ENCODE results near the gene CYFIP1.

CYFIP1 gene

DNA sequence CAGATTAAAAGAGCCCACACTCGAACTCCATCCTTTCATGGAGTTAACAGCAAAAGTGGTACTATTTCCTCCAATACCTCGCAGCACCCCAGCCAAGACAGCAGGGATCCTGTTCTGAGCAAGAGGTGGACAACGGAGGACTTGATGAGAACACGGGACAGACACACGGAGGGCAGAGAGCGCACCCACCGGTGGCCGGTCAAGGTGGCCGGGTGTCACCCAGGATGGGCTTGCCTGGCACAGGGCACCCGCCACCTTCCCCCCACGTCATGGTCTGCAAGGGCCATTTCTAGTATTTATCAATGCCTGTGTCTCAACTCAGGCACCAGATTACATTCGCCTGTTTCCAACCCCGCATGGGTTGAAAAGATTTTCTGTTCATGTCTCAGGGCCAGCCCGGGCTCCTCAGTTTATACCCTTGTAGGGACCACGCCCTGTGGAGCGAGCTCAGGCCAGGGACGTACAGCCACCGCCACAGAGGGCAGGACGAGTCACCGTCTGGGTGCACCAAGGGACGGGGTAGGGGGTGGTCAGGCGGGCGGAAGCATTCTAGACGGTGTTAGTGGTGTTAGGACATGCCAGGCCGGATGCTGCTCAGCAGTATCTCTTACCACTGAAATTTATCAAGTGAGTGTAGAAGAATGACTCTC, 64.2 kb downstream of the CYFIP1 start:
- DNase-seq: no peak

DNA sequence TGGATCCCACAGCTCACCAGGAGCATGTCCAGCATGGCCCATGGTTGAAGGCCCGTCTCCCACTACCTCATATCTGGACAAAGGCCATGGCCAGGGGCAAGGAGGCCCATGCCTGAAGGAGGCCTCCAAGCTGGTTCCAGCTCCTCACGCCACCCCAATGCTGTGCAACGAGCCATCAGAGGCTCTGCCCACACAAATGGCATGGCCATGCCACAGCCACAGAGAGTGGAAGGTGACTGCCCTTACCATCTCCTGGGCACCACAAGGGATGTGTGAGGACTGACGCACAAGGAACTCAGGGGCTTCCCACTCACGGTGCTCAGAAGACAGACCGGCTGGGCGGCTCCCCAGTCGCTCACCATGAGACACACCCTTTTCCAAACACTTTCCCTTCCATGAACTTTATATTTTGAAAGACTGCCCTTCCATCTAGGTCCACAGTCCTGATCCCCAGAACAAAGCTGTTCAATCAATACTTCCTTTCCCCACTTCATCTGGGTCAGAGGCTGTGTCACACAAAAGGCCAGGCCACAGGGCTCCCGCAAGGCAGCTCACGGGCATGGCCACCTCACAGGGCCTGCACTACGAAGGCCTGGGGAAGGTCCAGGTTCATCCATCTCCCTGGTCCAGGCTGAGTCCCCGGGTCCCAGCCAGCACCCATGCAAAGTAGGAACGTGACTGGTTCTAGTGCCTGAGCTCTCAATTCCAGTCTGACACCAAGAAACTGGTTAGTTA, 66.4 kb downstream of the CYFIP1 start:
- no peak for DNase-seq

DNA sequence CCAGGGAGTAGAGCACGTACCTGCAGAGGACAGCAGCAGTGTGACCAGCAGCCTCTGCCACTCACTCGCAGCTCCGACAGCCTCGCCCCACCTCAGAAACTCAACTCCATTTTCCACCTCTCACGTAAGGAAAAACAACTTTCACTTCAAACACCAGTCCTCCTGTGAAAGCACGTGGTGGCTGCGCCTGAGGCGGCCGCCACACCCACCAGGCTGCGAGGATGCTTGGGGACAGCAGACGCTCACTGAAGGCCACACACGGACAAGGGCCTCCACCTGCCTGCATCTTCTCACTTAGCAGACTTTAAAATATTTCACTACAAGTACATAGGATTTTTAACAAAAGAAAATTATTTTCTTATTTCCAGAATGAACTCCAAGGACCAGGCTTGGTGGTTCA, 67.9 kb downstream of the CYFIP1 start:
- no peak for DNase-seq

DNA sequence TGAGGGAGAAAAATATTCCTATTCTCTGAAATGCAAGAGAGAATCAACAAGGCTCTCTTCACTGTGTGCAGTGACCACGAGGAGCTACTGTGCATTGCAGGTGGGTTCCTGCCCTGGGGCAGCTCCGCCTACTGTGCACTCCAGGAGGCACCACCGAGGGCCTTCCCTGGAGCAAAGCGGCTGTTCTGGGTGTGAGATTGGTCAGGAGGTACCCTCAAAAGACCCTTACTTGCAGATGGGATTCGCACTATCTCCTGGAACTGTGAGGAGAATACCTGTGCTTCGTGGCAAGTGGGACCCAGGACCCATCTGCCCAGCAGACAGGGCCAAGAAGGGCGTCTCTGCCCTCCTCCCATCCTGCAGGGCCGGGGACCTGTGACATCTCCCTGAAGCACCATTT, 68.9 kb downstream of the CYFIP1 start:
- DNase-seq: no peak

DNA sequence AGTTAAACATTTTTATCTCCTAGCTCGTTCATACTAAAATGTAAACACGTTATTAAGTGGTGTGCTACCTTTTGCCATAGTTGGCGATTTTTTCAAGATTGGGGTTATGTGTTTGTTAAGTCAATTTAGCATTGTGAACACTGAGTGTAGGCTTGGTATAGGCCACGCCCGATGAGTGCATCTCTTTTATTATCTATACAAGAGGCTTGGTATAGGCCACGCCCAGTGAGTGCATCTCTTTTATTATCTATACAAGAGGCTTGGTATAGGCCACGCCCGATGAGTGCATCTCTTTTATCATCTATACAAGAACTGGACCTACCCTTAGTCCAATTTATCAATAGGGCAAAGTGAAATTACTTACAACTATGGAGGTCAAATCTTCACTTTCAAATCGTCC, 71.3 kb downstream of the CYFIP1 start:
- no peak for DNase-seq

DNA sequence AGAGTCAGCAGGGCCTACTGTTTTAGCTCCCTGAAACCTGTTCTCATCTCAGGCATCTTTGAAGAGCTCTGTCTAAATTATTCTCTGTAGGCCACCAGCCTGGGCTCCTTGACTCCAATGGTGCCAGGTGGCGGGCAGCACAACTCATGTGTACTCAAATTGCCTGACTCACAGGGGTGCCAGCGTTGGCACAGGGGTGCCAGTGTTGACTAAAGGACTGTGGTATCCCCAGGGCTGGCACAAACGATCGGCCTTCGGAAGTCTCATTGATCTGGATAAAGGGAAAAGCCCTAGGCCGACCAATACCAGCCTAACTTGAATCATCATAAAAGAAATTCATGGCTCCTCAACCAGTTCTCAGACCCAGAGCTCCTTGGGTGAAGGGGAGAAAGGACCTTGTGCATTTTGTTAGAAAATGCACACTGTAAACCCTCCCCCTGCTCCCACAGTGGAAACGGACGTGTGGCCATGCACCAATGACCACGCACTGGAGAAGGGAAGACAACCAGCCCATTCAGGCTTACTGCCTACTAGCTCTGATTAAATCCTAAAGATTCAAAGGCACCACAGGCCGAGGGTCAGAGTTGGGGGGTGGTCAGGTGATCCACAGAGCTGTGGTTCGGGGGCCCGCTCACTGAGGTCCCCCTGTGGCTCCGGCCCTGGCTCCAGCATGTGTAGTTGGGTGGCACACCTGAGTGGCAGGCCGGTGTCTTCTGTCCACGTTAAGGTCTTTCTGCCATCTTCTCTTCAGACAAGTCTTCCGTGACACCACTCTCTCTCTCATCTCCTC, 72.8 kb downstream of the CYFIP1 start:
- no peak for DNase-seq

DNA sequence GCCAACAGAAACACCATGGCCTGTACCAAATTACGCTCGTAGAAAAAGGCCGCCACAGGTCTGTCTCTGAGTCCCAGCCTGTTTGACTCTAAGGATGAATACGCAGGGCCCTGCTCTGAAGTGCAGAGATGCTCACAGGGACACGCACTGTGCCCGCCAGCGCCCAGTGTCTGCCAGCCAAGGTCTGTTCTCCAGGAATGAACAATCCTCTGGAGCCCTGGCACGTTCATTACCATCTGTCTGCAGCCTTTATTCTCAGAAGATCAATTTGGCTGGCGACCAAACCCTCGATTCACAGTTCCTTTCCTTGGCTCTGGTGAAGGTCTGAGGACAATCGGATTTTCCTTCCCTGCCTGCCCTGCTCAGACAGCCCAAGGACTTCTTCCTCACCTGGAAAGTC, 75.4 kb downstream of the CYFIP1 start:
- DNase-seq: no peak

DNA sequence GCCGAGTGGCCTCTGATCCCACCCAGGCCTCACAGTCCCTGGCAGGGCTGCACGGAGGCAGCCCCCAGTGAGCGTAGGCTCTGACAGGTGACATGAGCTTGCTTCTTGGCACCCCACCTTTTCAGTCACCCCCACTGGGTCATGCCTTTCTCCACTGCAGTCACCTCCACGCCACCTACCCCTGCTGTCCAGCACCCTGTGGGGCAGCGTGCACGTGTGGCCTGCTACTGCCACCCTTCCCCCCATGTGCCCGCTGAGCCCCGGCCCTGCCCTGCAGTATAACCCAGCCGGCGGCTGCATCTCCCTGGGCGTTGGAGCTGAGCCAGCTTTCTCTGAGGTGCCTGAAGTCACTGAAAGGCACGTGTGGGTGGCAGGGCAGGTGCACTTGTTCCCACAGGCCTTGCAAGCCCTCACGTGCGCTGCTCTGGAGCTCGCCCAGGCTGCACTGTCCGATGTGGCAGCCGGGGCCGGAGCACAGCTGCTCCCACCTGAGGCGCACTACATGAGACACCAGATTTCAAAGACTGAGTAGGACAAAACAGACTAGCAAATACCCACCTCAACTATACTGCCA, 76.1 kb downstream of the CYFIP1 start:
- no peak for DNase-seq

DNA sequence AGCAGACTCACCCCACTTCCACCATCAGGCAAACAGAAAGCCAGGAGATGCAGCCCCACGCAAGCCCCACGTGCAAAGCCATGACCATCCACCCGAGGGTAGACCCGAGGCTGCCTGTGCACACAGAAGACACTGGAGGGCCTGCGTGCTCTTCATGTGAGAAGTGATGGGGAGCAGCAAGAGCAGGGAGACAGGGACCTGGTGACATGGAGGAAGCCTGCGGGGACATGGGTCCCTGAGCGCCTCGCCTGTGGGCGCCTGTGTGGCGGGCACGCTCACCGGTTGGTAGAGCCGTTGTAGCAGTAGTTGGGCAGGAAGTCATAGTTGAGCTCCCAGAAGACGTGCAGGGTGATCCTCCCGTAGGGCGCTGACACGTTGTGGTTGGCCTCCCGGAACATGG, 76.7 kb downstream of the CYFIP1 start:
- DNase-seq: no peak

DNA sequence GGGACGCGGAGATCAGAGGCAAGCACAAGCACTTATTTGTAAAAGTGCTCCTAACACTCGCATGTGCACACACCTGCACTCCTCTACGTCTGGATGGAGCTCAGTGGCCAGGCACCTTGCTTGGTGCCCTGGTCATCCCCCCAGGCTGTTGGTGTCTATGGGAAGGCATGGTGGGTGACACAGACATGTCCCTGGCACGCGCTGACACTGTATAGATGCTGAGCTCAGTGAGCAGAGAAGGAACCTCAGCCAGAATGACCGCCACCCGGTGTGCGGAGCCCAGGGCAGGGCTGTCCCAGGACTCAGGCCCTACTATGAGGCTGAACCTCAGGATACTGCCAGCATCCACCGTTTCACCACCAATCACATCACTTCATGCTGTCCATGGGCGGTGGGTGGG, 77.2 kb downstream of the CYFIP1 start:
- no peak for DNase-seq

DNA sequence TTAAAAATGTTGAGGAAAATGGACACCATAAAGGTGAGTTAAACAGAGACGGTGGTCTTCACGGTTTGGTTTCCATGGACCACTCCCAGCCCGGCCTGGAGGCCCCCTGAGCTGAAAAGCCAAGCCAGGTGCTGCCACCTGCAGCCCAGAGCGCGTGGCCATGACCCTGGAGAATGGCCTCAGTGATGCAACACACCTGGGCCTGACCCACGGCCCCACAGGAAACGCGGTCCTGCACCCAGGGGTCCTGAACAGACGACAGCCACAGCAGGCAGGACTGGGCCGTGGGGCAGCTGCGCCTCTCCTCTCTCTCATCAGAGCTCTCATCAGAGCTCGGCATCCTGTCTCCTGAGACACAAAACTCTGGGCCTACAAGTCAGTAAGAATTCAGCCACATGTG, 77.6 kb downstream of the CYFIP1 start:
- DNase-seq: no peak

DNA sequence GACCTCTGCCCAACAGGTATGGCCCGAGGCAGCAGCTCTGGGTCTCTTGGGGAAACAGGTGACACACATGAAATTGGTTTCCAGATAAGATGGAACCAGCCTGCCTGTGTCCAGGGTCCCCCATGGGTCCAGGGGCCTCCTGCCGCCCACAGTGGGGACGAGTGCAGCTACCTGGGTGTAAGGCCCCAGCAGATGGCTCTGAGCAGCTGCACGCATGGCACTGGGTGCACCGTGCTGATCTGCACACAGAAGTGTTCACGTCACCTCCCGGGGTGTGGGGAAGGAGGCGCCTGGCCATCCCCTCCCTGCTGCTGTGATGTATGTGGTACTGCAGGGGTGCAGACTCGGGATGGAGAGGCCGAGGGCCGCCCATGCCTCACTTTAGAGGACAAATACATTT, 78.1 kb downstream of the CYFIP1 start:
- no peak for DNase-seq

DNA sequence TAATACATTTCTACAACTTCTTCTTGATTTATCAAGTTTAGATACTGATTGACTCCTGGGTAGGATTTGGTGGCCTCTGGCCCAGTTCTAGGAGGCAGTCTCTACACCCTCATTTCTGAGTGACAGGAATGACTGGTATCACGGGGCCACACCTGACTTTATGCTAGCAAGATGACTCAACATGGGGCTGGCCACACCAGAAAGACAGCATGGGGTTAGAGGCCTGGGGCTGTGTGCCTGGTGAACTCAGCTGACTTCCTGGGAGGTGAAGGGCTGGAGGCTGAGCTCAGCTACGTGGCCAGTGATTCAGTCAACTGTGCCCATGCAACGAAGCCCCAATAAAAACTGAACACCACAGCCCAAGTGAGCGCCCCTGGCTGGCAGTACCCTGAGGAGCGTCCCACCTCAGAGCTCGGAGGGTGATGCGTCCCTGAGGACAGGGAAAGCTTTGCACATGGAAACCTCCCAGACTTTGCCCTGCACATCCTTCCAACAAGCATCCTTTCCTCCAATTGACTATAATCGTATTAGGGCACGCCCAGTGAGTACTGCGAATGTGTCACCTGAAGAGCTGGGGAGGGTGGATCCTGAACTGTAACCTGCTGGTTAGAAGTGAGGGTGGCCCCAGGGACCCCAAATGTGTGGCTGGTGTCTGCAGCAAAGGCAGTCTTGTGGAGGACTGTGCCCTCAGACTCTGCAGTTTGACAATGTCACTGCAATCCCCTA, 84.5 kb downstream of the CYFIP1 start:
- DNase-seq: no peak

DNA sequence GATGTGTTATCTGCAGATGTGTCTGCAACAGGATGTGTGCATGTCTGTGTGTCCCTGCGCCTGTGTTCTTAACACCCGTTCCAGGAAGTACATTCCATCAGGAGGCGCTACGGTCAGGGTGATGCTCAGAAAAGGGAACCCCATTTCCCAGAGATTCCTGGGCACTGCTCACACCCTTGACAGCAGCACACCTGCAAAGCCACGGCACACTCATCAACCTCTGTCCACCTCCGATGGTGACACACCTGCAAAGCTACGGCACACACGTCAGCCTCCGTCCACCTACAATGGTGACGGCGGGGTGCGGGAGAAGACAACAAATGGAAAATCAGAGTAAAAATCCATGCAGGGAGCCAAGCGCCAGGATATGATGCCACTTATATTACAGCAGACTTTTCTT, 86.3 kb downstream of the CYFIP1 start:
- DNase-seq: no peak

DNA sequence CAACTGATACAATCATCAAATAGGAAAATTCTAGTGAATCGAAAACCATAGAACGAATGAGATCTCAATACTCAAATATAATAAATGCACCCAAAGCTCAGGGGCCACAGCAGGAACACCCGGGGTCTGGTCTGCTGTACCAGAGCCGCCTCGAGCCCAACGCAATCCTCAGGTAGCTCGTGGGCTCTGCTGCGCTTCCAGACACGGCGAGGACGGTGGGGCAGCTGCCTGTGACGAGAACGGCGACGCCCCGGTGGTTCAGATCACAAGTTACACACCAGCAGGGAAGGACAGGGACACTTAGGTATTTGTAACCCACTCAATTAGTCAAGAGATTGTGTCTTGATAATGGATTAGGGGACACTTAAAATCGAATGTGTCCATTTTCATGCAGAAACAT, 87.1 kb downstream of the CYFIP1 start:
- DNase-seq: no peak

DNA sequence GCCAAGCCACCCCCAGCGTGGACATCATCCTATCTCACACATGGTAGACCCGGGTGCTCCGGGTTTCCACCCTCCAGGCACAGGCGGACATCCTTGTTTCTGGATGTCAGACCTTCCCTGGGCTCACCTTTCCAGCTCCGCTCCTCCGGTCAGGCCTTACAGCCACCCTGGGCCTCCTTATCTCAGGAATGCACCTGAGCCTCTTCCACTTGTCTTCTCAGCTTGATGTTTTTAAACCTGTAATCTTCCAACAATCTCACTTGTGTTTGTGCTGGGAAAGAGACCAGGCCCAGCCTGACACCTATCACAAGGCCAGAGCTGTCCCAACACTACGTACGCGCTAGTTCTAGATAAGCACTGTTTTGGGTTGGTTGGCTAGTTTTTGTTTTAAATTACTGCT, 87.8 kb downstream of the CYFIP1 start:
- no peak for DNase-seq

DNA sequence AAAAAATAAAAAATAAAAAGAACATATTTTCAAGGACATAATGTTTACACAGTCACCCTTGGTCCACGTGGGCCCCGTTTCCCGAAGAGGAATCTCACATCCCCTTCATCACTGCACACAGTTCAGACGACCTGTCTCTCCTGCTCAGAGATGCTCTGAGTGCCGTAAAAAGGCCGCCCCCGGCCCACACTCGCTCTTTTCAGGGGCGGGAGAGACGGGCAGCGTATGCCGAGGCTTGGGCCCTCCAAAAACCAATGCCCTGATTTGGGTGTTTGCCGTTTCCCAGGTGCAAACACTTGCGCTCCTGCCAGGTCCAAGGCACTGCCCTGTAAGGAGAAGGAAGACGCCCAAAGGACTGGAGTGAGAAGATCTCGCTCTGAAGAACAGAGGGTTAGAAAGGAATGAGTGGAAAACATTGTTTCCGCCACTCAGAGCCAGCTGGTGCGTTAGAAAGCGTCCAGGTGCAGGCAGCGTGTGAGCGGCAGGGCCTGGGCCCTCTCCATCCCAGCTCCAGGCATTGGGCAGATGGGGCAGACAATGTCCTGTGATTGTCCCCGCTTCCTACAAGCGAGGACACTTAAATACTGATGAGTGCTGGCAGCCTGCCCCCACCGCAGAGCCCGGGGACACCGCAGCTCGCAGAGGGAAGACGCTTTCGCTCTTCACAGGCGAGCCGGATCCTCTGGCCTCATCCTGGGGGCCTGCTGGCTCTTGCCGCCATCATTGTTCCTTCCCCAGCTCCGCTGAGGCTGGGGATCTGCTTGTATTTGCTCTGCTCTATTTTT, 88.5 kb downstream of the CYFIP1 start:
- DNase-seq: no peak

DNA sequence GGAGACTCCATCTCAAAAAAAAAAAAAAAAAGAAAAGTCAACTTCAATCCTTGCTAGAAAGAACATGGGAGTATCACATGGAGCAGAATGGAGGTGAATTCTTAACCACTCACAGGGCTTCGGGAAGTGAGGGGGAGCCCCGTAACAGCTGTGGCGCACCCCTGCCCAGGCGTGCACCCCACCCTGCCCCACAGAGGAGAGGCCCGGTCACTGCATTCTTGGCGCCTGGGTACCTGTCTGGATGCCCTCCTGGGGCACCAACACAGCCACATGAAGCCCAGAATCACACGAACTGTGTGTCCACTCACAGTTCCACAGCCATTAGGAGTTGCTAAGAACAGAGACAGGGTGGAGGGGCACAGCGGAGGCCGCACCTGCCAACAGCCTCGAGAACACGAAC, 89.9 kb downstream of the CYFIP1 start:
- DNase-seq: no peak

DNA sequence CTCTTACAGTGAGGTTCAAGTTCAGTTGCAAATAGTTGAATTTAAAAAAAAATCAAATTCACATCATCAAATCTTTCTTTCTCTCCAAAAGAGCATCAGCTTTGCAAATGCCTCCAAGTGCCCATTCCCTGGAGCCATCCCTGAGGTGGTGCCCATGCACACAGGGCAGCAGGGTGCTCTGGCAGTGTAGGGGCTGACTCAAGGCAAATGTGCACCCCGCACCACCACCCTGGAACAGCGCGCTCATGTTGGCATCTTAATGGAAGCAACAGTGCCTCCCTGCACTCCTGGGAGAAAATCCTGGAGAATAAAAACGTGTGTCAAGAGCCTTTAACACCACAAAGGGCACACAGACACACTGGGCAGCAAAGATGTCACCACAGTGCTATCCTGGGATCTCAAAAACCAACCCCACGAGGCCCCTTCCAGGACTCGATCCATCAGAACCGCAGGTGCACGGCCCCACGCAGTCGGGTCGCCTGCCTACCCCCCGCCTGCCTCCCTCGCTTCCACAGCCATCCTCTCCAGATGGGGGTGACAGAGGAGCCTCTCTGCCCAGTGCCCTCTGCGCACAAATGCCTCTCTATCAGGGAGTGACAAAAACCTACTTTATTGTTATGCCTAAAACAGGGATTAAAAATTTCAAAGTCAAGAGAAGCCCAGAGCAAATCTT, 90.9 kb downstream of the CYFIP1 start:
- DNase-seq: no peak

DNA sequence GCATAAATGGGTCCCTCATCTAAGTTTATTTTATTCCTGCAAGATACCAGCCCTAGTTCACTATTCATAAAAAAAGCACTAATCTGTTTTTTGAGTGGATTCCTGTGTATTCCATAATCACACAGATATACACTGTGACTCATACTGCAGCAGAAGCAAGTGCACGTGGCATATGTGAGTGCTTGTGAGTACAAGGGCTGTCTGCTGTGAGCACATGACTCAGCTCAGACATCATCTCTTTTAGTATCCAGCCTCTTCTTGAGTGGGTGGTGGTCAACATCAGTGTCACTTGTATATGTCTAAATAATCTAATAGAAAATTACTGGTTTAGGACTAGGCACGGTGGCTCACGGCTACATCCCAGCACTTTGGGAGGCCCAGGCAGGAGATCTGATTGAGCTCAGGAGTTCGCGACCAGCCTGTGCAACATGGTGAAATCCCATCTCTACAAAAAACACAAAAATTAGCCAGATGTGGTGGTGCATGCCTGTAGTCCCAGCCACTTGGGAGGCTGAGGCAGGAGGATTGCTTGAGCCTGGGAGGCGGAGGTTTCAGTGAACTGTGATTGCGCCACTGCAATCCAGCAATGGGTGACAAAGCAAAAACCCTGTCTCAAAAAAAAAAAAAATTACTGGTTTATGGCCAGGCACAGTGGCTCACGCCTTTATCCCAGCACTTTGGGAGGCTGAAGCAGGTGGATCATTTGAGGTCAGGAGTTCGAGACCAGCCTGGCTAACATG, 91.9 kb downstream of the CYFIP1 start:
- DNase-seq: no peak
